RPMI7951 (cell line): ENCODE data around the gene RACGAP1. TPM values are rescaled to one million over a fixed set of nuclear protein-coding genes. Genes with fewer than 3 reads are reported as not detected.
"Not testable (repeated sequence)": the region's sequence is repeated elsewhere in the genome, so short reads cannot be mapped to it uniquely, and the experiment has no call there.

Experiments
- DNase-seq: peaks from one replicate; pipeline ENCODE4 v3.0.0-alpha.2; 2012; ENCODE audit warnings: low read depth
- total RNA-seq: library from RNA; depleted of rRNA; stranded (reverse); fragments of >200 nt; shearing (Covaris generic); gene quantifications from 2 replicates; pipeline ENCODE4 v1.2.3, GENCODE V29; 2014

RACGAP1 gene
- total RNA-seq, 1 experiment from 2014 or later, result 173 TPM

DNA sequence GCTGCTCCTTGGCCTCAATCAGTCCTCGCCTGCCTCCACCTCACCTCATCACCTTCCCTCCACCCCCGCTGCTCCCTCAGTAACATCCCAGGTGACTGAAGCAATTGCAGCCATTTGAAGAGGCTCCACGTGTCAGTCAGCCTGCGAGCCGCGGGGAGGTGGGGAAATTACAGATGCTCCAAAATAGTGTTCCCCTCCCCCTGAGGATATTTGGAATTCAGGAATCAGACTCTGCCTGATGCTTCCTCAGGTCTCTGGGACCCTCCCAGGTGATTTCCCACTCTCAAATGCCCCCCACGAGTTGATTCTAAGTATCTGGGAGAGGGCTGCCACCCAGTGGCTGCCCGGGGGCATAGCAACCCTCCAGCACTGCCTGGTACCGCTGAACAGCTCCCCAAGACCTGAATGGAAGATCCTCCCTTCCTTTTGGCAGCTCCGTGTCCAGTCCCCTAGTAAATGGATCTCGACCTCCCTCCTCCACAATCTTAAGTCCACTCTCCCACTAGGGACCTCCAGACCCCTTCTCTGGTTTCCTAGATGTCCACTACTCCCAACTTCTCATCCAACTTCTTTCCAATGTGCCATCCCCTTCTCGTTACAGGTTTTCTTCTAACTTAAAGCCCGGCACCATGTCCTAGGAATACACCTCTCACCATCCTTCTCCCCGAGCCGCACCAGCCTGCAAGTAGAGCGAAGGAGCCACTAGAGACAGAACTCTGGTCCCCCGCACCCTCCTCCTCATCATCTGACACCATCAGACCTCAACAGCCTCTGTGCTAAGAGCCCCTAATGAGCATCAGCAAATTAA, 30.7 kb upstream of the RACGAP1 start:
- DNase-seq, result peak; percentile 15

GRCh38 chr12:50053583-50053982, 28.3 kb upstream of the RACGAP1 start:
- no peak for DNase-seq

DNA sequence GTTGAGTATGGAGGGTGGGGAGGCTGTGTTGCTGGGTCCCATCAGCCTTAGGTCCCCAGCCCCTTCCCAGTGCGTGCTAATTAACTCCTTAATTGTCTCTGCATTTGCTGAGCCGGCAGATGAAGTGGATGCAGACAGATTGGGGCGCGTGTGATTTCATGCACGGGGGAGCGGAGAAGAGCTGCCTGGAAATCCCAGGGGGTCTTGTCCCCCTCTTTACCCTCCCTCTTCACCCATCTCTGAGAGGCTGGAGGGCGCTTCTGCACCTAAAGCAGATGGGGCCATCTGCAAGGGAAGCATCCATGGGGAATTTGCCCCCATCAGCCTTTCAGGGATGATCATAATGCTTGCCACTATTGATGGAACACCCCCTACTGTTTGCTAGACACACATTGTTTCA, 27.7 kb upstream of the RACGAP1 start:
- no peak for DNase-seq

DNA sequence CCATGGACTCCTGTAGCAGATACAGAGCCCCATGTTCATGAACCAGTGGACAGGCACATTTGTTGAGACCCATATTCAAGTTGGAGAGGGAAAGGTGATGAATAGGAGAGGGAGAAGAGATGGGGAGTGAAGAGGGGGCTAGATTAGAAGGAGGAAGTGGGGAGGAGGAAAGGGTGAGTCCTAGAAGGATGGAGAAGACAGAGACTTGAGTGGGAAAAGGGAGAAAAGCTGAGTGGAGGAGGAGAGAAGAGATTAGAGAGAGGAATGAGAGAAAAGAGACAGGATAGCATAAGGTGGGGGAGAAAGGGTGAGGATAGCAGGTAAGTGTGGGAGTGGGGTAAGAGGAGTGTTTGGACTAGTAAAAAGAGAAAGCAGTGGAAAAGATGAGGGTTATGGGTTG, 27.2 kb upstream of the RACGAP1 start:
- no peak for DNase-seq

DNA sequence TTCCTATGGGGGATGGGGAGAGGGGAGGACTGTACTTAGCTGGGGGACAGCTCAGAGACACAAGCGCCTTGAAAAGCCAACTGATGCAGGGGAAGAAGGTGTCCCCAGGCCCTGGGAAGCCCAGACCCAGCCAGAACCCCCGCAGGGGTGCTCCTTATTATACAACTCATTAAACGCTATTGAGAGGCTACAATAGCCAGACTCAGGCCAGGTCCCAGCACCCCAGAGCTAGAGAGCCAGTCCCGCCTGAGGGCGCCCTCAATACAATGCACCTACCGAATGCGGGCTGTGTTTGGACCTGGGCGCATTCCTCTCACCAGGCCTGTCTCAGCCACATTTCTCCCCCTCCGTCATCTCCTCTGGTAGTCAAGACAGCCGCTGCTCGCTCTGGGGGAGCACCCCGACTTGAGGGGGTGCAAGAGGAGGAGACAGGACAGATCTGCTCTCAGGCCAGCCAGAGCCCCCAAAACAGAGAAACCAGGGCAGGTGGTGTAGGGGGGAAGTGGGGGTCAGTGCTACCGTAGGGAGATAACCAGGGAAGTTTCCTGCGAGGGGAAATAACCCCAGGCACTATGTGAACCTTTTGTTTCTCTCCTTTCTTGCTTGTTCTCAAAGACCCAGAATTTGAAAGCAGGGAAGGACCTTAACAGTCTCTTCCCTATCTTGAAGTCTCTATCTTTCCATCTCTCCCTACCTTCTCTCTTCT, 26.0 kb upstream of the RACGAP1 start:
- no peak for DNase-seq

DNA sequence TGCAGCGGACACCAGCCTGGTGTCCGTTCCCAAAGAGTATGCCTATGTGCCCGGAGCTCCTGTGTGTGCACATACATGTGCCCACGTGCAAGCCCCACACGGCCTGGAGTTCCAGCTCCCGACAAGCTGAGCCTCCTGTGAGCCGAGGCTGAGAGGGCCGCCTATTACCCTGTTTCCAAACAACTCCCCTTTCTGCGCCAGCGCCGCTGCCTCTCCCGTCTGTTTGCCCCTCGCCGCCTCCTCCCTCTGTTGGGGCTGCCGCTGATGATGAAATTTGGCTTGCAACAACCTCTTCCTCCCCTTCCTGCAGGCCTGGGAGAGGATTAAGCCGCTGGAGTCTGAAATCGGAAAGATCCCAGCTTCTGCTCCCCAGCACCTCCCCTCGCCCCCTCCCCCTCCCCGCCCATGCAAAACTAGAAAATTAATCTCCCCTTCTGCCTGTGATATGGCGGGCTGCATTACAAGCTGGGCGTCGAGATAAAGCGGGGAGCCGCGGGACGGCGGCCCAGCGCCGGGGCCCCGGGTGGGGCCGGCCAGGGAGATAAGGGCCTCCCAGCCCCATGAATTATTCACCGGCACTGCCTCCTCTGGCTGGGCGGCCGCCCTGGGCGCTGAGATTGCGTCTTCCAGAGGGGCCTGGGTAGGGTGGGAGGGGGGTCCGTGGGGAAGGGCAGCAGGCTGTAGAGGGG, 25.3 kb upstream of the RACGAP1 start:
- no peak for DNase-seq

DNA sequence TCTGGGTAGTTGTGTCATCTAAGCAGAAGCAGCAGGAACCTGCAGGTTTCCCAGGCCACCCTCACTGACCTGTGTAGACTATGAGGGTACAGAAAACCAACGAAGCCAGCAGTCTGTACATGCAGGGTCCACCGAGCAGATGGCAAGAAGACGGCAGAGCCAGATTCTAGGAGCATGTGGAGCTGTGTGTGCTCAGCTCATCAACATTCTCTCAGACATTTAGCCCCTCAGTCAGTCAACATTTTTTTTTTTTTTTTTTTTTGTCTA, 24.8 kb upstream of the RACGAP1 start:
- DNase-seq, result no peak

DNA sequence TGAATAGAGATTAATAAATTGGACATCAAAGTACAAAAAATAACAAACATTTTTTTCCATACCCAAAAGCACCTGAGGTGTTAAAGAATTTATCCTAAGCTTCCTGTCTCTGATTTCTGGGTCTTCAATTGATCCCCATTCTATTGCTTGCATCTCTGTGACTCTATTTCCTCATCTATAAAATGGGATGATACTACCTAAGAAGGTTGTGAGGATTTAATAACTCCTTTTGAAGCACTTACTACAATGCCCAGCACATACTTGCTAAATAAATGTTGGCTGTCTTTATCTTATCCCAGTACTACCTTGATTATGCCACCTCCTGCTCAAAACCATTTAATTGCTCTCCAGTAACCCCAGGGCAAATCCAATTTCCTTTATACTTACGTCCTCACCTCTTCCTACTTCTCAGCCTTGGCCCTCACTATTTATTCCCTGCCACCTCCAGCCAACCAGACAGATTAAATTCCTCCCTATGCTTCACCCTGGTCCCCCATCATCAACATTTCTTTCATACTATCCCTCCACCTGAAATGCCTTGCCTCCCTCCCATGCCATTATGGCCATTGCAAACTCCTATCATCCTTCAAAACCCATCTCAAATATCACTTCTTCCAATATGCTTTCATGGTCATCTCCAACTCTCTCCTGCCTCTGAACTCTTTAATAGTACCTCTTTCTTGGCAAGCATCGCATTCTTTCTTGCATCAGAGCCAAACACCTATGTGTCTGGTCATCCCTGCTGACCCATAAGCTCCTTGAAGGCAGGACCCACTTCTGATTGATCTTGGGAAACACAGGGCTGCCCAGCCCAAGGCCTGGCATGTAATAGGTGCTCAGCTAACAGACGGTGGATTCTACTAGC, 24.2 kb upstream of the RACGAP1 start:
- no peak for DNase-seq

- DNase-seq, result no peak
Measured at GRCh38 chr12:50047693-50048250, 22.5 kb upstream of the RACGAP1 start.

DNA sequence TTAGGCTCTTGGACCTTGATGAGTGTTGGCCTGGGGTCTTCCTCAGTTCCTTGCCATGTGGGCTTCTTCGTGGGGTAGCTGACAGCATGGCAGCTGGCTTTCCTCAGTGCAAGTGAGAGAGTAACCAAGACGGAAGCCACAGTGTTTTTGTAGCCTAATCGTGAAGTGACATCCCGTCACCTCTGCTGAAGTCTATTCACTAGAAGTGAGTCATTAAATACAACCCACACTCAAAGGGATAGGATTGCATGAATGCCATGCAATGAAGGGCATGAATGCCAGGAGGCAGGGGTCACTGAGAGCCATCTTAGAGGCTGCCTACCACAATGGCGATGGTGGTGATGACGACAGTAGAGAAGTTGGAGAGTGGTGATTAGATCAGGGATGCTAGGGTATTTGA, 18.6 kb upstream of the RACGAP1 start:
- DNase-seq, result peak; percentile 15

GRCh38 chr12:50043308-50043707, 18.0 kb upstream of the RACGAP1 start:
- DNase-seq, result no peak

GRCh38 chr12:50042693-50043092, 17.4 kb upstream of the RACGAP1 start:
- no peak for DNase-seq

DNA sequence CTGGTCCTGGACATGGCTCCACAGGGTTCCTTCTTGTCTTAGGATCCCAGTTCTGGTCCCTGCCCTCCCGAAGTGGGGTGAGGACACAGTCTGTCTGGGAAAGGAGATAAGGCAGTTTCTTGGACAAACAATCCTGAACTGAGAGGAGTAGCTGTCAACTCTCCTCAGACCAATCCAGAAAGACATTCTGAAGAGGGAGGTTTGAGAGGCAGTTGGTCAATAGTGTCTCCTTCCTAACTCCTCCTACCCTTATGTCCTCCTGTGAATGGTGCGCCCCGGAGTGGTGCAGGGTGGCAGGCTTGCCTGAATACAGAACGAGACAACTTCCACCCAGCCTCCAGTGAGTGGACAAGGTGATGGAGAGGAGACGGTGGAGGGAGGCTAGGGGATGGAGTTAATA, 16.7 kb upstream of the RACGAP1 start:
- no peak for DNase-seq

DNA sequence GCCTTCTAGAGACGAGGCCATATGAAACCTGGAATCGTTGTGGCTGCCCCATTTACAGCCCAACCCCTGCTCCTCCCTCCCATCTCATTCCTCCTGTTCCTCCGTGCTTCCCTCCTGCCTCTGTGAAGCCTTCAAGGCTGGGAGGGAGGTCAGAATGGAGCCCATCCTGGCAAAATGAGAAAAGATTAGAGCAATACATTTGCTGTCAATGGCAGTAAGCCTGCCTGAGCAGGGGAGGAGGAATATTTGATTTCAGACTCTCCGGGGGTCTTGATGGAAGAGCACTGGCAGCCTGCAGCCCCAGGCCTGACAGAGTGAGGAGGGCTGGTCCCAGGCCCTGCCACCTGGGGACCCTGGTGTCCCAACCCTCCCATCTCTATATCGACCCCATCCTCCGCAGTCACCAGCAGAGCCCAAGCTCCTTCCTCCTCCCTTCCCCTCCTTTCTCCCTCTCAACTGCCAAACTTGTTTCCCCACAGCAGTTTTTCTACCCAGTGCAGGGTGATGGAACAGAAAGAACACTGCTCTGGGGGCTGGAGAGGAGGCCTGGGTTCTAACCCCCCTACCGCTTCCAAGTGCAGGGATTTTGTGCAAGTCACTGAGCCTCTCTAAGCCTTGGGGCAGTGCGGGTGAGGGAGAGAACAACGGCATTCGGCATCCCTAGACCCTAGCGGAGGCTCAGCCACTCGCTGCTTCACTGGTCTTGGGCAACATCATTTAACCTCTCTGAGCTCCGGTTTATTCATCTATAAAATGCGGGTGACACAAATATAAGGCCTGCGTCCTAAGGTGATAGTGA, 16.0 kb upstream of the RACGAP1 start:
- no peak for DNase-seq

- DNase-seq, result no peak
Measured at GRCh38 chr12:50040657-50041056, 15.4 kb upstream of the RACGAP1 start.

DNA sequence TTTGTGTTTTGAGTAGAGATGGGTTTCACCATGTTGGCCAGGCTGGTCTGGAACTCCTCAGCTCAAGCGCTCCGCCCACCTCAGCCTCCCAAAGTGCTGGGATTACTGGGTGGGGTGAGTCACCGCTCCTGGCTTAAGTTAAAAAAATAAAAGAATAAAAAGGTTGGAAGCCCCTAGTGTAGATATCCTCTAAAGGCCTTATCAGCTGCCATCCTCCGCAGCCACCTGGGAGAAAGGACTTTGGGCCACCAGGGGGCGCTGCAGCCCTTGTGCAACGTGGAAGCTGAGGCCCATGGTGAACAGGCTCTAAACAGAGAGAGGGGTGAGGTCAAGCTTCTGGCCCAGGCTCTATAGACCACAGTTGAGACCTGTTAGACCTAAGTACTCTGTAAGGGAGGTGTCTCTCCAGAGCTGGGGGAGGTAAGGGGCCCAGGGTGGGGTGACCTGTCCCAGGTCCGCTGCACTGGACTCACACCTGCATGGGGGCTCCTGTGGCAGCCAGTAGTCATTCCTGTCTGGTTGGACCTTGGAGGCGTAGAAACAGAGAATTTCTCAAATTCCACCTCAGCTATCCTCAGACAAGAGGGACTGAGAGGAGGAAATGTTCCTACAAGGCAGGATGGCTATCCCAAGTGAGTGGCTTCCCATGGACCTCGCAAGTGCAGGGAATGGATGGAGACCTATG, 14.0 kb upstream of the RACGAP1 start:
- peak; percentile 58 for DNase-seq

DNA sequence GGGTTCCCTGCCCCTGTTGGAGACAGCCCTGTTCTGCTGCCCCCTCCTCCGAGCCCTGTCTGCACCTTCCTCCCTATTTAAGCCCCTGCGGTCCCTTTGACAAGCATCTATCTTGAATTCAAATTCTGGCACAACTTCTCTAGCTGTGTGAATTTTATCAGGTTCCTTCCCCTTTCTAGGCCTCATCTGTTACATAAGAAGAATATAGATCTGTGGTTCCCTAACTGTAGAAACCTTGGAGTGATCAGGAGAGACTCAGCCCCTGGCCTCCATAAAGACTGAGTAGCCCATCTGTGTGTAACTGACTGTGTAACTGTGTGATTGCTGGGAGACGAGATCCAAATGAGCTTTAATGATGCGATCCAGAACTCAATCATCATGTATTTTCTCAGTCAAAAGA, 13.0 kb upstream of the RACGAP1 start:
- no peak for DNase-seq

DNA sequence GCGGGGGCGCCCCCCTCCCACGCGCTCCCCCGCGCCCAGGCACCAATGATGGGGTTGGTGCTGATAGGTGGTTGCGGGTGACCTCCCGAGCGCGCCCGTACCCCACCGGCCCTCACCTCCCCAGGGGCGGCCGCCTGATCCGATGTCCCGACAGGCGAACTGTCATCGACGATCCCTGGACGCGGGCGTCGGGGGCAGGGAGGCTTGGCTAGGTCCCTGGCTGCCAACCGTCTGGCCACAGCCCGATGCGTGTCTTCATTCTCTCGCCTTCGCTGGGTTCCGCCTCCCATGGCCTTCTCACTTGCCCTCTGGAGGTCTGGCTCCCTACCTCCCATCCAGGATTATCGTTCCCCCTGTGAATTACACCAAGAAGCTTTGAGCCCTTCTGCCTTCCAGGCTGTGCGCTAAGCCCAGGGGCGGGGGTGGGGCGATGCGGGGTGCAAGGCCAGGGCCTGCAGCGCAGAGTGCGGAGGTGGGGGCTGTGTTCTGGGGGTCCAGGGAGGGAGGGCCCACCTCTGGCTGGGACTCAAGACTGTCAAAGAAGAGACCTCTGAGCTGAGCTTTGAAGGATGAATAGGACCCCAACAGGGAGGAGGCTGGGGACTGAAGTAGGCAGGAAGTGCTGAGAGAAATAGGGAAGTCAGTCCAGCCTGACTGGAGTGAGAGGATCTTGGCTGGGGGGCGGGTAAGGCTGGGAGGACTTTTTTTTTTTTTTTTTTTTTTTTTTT, 7.7 kb upstream of the RACGAP1 start:
- DNase-seq, result no peak

DNA sequence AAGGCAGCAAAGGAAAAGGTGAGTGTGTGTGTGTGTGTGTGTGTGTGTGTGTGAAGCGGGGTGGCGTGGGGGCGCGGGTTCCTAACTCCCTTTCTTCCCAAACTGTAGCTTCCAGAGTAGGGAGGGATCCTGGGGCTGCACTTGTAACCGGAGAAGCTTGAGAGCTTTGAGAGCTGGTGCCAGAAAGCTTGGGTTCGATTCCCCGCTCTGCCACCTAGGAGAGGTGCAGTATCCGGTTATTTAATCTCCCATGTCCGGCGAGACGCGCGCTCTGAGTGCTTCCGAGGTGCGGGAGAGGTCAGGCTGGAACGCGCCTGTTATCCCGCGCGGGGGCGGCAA, 7.2 kb upstream of the RACGAP1 start:
- no peak for DNase-seq

DNA sequence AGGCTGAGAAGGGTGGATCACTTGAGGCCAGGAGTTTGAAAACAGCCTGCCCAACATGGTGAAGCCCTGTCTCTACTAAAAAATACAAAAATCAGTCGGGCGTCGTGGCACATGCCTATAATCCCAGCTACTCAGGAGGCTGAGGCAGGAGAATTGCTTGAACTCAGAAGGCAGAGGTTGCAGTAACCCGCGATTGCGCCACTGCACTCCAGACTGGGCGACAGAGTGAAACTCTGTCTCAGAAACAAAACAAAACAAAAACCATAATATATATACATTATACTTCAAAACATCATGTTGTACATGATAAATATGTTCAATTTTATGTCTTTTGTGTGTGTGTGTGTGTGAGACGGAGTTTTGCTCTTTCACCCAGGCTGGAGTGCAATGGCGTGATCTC, 5.2 kb upstream of the RACGAP1 start:
- not testable (repeated sequence) for DNase-seq
